ENCODE measurements around the gene MRPL11. TPM values are rescaled to one million over a fixed set of nuclear protein-coding genes. Genes with fewer than 3 reads are reported as not detected.

The MRPL11 gene
- total RNA-seq, 1 experiment from 2014 or later = 105 TPM

DNA sequence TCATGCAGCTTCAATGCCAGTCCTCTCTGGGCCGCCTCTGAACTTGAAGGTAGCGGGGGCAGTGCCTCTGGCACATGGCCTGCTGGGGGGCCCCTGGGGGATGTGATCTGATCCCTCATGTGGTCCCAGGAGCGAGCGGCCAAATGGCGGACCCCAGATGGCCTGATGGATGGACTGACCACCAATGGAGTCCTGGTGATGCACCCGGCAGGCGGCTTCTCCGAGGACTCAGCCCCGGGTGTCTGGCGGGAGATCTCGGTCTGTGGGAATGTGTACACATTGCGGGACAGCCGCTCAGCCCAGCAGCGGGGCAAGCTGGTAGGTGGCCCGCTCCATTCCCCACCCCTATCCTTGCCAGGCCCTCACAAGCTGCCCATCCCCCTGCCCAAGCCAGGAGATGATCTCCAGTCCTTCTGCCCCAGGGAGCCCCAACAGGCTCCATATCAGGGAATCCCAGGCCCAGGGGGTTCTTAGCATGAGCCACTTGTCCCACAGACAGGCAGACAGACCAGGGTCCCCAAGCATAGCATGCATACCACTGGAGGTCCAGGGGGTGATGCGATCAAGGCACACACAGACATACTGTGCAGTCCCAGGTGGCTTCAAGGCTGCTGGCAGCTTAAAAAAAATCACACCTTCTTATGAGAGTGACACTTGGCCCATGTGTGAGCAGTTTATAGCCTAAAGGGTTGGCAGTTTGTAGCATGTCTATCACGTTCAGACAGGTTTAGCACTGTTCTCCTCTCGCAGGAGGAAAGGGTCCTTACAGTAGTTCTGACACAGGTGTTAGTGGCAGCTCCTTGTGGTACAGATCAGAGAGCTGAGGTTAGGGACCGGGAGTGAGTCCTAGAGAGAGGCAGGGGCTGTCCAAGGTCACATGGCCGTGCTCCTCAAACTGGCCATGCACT, 35.2 kb upstream of the MRPL11 start:
- Mint-ChIP-seq H3K27ac (peak overlapping the region in 2 of 3 experiments; percentile 44 to 62; a peak in 1 of 7 replicates), H3K36me3 (ENCODE audit: insufficient read depth in 1 of 3, low read depth in 3 of 3) (peaks cover 3 to 27% (median 23%) of the 10 kb centered on the region in 3 experiments; a peak in 5 of 7 replicates), H3K4me3 (no peak overlapping the region), H3K9me3 (no peaks in the 10 kb centered on the region), H3K4me1 (peaks cover 29 to 37% of the 10 kb centered on the region in 2 experiments), H3K27me3 (ENCODE audit: low read depth) (no peaks in the 10 kb centered on the region)
- no peak overlapping the region for H3K27ac ChIP-seq (ENCODE audit: insufficient read length, low read depth, low read length)
- H3K56ac ChIP-seq (ENCODE audit: insufficient read length, low read depth, low read length) = no peak overlapping the region
- no peak overlapping the region for H4K5ac ChIP-seq (ENCODE audit: insufficient read length, low read depth, low read length)
- H3K23ac ChIP-seq (ENCODE audit: insufficient read length, low read depth, low read length) = no peak overlapping the region
- no peak overlapping the region for H3K4me2 ChIP-seq (ENCODE audit: insufficient read depth, insufficient read length, low read length)
- H2AK5ac ChIP-seq (ENCODE audit: insufficient read length, low read length) = no peak overlapping the region
- H2BK20ac ChIP-seq (ENCODE audit: low read depth, low read length, poor library complexity, severe bottlenecking) = no peak overlapping the region
- no peak overlapping the region for H2BK12ac ChIP-seq (ENCODE audit: insufficient read length, low read depth, low read length)
- no peak overlapping the region for H3K9ac ChIP-seq (ENCODE audit: extremely low read depth, insufficient read length, low read length)
- H3K23me2 ChIP-seq (ENCODE audit: insufficient read length, low read depth, low read length, poor library complexity, severe bottlenecking) = no peaks in the 10 kb centered on the region
- DNase-seq = no peak
- H3K27me3 ChIP-seq (ENCODE audit: insufficient read depth, low read length) = no peaks in the 10 kb centered on the region
- H4K8ac ChIP-seq (replicated peaks; ENCODE audit: insufficient read length, low read depth, low read length) = no peak overlapping the region
- H3K18ac ChIP-seq (ENCODE audit: insufficient read length, low read depth, low read length) = no peak overlapping the region
- H3K4ac ChIP-seq (ENCODE audit: low read depth, low read length) = no peak overlapping the region
- no peaks in the 10 kb centered on the region for H3K4me1 ChIP-seq (ENCODE audit: insufficient read depth, low read length)
- H2BK120ac ChIP-seq (ENCODE audit: low read depth, low read length, poor library complexity, severe bottlenecking) = no peak overlapping the region
- TF ChIP-seq, protein P1, sequence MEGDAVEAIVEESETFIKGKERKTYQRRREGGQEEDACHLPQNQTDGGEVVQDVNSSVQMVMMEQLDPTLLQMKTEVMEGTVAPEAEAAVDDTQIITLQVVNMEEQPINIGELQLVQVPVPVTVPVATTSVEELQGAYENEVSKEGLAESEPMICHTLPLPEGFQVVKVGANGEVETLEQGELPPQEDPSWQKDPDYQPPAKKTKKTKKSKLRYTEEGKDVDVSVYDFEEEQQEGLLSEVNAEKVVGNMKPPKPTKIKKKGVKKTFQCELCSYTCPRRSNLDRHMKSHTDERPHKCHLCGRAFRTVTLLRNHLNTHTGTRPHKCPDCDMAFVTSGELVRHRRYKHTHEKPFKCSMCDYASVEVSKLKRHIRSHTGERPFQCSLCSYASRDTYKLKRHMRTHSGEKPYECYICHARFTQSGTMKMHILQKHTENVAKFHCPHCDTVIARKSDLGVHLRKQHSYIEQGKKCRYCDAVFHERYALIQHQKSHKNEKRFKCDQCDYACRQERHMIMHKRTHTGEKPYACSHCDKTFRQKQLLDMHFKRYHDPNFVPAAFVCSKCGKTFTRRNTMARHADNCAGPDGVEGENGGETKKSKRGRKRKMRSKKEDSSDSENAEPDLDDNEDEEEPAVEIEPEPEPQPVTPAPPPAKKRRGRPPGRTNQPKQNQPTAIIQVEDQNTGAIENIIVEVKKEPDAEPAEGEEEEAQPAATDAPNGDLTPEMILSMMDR (conservative IDR thresholded peaks at IDR 0.05) = no peak
- no peaks in the 10 kb centered on the region for H3K79me2 ChIP-seq (ENCODE audit: insufficient read depth, low read length)
- no peak overlapping the region for H3K14ac ChIP-seq (ENCODE audit: insufficient read depth, low read length)
- no CpG with 5 or more reads among the region's 20 CpGs for WGBS (ENCODE audit: extremely low coverage, insufficient read length, low lambda C conversion rate)
- H3T11ph ChIP-seq (ENCODE audit: low read length) = no peak overlapping the region
- no peaks in the 10 kb centered on the region for H4K20me1 ChIP-seq (ENCODE audit: control insufficient read depth, insufficient read depth, insufficient read length)
- no peaks in the 10 kb centered on the region for H3K9me3 ChIP-seq (ENCODE audit: control insufficient read depth, low read depth, low read length)
- H4K91ac ChIP-seq (ENCODE audit: insufficient read length, low read depth, low read length) = no peak overlapping the region
- H2AFZ ChIP-seq (ENCODE audit: low read length) = no peak overlapping the region
- no peak overlapping the region for H2BK15ac ChIP-seq (ENCODE audit: low read depth, low read length)
- H2BK5ac ChIP-seq (ENCODE audit: insufficient read length, low read length) = no peak overlapping the region
- no peaks in the 10 kb centered on the region for H3K79me1 ChIP-seq (ENCODE audit: insufficient read depth, low read depth, low read length, poor library complexity, severe bottlenecking)
